Peyer's patch (tissue), 4 donors: ENCODE results near the gene SP9.

Source experiments
- POLR2A ChIP-seq, 2 donors: fragments of 450-650 bp; IDR thresholded peaks; one replicate each; pipeline ENCODE4 v1.5.1; 2017; ENCODE audit warnings: antibody characterized with exemption in 2 of 2, mild to moderate bottlenecking in 2 of 2, moderate library complexity in 2 of 2
- TF ChIP-seq, protein P1 (sequence below), 6 experiments: fragments of 450-650 bp in 4 of 6; fragments of 200-600 bp in 2 of 6; sonication (generic) in 1 of 6; IDR thresholded peaks; one replicate each; pipeline ENCODE4 v1.5.1; 2017 to 2019; ENCODE audit warnings: antibody characterized with exemption in 6 of 6, mild to moderate bottlenecking in 3 of 6, moderate library complexity in 1 of 6

DNA sequence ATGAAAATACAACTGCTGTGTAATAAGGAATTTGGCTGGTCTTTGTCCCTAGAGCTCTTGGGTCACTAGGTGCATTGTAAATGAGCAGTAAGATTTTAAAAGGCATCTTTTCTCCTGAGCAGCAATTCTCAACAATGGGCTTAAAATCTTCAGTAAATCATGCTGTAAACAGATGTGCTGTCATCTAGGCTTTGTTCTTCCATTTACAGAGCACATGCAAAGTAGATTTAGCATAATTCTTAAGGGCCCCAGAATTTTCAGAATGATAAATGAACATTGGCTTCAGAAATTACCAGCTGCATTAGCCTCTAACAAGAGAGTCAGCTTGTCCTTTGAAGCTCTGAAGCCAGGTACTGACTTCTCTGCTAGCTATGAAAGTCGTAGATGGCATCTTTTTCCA lies 33.9 kb downstream of the SP9 start:
- TF ChIP-seq, protein P1, sequence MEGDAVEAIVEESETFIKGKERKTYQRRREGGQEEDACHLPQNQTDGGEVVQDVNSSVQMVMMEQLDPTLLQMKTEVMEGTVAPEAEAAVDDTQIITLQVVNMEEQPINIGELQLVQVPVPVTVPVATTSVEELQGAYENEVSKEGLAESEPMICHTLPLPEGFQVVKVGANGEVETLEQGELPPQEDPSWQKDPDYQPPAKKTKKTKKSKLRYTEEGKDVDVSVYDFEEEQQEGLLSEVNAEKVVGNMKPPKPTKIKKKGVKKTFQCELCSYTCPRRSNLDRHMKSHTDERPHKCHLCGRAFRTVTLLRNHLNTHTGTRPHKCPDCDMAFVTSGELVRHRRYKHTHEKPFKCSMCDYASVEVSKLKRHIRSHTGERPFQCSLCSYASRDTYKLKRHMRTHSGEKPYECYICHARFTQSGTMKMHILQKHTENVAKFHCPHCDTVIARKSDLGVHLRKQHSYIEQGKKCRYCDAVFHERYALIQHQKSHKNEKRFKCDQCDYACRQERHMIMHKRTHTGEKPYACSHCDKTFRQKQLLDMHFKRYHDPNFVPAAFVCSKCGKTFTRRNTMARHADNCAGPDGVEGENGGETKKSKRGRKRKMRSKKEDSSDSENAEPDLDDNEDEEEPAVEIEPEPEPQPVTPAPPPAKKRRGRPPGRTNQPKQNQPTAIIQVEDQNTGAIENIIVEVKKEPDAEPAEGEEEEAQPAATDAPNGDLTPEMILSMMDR (IDR thresholded peaks at IDR 0.05) = no peak
- TF ChIP-seq POLR2A (IDR thresholded peaks at IDR 0.05) = no peak
